Measurements from ENCODE around the gene HGS. TPM values are rescaled to one million over a fixed set of nuclear protein-coding genes. Genes with fewer than 3 reads are reported as not detected.

The HGS gene
- total RNA-seq, 1 donor from 2014 or later: 56.2 TPM

DNA sequence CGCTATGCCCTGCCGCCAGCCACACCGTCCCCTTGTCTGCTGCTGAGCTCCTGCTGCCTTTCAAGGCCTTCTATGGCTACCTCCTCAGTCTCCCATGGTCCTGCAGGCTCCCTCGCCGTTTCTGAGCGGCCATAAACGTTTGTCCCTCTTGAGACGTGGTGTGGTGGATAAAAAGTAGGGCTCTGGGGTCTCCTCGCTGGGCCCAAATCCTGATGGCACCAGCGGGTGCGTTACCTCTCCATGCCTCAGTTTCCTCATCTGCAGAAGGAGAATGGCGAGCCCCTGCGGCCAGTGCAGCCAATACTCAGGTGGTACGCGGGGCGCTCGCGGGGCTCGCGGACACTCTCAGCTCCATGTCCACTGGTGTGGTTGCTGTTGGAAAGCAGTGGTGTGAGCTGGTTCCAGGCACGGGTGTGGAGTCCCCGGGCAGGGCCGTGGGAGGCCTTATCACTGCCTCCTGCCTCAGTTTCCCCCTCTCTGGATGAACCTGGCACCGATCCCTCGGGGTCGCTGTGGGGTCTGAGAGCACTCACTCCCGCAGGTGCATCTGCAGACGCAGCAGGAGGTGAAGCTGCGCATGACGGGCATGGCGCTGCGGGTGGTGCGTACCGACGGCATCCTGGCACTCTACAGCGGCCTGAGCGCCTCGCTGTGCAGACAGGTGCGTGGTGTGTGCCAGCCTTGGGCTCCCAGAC lies 30.7 kb downstream of the HGS start:
- DNase-seq (ENCODE audit: low spot score): no peak
- intact Hi-C loops (cut with DNase I): no loop called here

DNA sequence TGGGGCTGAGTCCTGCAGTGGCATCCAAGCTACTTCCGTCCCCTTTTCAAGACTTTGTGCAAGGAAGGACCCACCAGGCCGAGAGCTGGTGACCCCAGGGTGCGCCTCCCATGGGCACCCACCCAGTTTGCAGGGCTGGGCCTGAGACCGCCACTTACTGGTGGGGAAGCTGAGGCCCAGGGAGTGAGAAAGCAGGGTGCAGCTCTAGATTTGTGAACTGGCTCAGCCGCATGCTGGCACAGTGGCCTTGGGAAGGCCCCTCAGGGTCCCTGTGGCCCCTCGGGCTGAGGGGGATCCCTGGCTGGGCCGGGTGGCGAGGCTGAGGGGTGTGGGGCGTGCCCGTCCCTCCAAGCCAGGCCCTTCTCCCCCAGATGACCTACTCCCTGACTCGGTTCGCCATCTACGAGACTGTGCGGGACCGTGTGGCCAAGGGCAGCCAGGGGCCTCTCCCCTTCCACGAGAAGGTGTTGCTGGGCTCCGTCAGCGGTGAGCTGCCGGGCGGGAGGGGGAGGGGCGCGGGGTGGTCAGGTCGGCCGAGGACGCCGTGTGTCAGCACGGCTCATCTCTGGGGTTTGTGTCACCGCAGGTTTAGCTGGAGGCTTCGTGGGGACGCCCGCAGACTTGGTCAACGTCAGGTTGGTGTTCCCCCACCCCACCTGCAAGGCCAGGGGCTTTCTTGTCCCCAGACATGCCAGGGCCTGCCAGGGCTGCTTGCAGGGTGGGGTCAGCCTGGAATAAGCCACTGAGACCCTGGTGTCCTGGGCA lies 31.5 kb downstream of the HGS start:
- intact Hi-C loops (cut with DNase I): no loop called here
- DNase-seq (ENCODE audit: low spot score): no peak

DNA sequence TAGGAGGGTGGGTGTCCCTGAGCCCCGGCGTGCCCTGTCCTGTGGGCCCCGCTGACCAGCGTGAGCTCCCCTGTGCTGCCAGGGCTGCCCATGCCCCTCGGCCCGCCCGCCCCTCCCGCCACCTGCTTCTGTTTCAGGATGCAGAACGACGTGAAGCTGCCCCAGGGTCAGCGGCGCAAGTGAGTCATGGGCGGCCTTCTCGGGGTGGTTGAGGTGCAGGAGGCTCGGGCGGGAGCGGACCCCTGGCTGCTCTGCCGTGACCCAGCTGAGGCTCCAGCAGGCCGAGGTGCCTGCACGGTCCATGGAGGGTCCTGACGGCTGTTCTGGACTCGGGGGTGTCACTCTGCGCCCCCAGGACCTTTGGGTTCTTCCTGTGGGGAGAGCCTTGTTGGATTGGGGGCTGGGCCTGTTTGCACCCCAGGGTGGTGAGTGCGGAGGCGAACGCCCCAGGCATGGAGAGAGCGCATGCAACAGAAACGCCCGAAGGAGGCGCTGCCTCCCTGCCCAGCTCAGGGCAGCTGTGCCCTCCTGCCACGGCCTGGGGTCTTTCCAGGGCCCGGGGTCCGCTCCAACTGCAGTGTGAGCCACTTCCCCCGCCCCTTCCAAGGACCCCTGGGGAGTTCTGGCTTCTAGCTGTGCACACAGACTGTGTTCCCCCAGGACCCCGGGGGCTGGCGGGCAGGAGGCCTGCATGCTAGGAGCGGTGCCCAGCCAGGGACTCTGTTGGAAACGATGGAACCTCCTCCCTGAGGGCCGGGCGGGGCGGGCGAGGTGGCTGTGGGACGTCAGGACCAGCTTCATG lies 32.3 kb downstream of the HGS start:
- DNase-seq (ENCODE audit: low spot score): no peak
- intact Hi-C loops (cut with DNase I): no loop called here

DNA sequence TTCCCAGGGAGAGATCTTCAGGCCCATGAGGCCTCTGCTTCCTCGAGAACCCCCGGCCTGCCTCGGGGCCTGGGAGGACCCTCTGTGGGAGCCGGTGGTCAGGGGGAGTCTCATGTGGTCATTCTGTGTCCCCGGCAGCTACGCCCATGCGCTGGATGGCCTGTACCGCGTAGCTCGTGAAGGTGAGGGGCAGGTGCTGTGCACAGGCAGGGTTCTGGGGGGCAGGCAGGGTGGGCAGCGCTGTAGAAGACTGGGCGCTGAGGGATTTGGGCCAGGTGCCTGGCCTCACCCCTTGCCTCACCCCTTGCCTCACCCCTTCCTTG lies 32.8 kb downstream of the HGS start:
- intact Hi-C loops (cut with DNase I): no loop called here
- DNase-seq (ENCODE audit: low spot score): no peak

DNA sequence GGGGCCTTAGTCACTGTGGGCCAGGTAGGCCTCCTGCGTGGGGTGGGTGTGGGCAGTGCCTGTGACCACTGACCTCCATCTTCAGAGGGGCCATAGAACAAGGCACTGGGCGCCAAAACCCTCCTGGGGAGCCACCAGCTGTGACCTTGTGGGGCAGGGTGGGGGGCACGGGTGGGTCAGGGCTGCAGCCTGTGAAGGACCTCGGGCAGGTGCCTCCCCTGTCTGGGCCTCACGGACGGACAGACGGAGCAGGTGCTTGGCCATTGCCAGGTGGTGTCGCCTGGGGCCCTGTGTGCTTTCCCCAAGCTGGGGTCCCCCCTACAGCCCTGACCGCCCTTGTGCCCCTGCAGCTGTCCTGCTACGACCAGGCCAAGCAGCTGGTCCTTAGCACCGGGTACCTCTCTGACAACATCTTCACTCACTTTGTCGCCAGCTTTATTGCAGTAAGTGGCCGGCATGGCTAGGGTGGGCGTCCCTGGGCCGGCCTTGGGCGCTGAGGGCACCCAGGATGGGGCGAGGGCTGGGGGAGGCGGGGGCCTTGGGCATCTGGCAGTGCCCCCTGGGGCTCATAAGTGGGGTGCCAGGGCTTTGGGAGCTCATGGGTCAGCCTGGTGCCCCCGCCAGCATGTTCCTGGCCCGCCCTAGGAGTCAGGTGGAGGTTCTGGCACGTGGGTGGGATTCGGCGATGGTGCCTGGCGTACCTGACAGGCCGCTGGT lies 33.4 kb downstream of the HGS start:
- intact Hi-C loops (cut with DNase I): no loop called here
- no peak for DNase-seq (ENCODE audit: low spot score)

DNA sequence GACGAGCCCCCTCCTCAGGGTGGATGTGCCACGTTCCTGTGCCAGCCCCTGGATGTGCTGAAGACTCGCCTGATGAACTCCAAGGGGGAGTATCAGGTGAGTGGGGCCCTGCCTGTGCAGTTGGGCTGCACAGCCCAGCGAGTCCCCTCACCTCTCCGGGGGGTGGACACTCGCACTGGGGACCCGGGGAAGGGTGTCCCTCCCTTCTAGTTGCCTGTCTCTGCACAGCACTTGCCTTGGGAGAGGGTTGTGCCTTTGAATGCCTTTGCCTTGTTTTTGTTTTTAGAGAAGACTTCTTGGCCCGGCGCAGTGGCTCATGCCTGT lies 33.9 kb downstream of the HGS start:
- no peak for DNase-seq (ENCODE audit: low spot score)
- intact Hi-C loops (cut with DNase I): no loop called here

DNA sequence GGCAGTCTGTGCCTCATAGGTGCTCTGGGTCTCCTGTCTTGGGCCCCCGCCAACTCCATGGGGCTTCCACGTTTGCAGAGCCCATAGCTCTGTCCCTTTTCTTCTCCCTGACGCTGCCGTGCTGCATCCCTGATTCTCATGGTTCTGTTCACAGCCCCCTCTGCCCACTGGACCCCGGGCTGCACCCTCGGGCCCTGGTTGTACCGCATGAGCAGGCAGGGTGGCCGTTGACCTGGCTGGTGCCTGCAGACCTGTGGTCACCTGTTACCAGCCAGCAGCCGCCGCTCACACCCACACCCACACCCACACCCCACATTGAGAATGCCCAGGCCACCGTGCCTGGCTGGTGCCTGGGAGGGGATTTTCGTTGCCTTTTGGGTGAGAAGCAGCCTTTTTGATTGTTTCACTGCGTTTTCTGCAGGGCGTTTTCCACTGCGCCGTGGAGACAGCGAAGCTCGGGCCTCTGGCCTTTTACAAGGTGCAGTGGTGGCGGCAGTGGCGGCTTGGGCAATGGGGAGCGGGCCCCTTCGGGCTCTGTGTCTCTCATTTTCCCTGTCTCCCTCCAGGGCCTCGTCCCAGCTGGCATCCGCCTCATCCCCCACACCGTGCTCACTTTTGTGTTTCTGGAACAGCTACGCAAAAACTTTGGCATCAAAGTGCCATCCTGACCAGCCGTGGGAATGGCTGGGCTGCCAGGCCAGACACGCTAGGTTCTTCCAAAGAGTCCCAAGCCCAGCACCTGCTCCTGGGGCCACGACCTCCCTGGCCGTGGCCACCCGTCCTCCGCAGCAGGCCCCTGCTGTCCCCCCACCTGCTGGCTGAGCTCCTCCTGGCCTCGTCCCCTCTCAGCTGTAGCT lies 35.8 kb downstream of the HGS start:
- DNase-seq (ENCODE audit: low spot score): no peak
- intact Hi-C loops (cut with DNase I): no loop called here

DNA sequence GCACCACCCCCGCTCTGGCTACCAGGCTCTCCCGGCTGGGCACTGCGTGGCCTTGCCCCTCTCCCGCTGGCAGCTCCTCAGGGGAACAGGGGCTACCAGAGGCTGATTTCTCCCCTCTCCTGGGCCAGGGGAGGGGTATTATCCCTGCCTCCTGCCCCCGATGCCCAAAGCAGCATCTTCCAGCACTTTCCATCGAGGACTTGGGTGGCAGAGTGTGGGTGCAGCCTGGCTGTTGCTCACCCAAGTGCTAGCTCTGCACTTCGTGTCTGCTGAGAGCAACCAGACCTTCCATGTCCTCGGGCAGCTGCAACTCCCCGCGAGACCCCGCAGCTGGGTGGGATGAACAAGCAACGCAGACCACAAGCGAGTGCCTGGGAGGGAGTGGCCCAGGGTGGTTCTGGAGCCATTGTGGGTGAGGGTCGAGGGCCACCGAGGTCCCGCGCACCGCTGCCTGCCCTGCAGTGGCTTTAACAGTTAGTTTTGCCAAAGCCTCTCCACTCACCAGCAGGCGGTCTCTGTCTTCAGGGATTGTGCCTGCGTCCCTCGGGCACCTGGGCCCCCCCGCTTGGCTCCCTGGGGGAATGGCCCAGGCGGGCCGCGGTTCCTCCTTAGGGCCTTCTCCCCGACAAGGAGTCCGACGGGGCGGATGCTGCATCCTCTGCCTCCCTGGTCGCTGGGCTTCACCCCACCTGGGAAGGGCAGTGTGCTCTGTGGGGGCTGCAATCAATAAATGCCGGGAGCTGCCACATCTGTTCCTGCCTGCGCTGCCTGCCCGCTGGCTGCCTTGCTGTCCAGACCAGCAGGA lies 36.7 kb downstream of the HGS start:
- intact Hi-C loops (cut with DNase I): no loop called here

DNA sequence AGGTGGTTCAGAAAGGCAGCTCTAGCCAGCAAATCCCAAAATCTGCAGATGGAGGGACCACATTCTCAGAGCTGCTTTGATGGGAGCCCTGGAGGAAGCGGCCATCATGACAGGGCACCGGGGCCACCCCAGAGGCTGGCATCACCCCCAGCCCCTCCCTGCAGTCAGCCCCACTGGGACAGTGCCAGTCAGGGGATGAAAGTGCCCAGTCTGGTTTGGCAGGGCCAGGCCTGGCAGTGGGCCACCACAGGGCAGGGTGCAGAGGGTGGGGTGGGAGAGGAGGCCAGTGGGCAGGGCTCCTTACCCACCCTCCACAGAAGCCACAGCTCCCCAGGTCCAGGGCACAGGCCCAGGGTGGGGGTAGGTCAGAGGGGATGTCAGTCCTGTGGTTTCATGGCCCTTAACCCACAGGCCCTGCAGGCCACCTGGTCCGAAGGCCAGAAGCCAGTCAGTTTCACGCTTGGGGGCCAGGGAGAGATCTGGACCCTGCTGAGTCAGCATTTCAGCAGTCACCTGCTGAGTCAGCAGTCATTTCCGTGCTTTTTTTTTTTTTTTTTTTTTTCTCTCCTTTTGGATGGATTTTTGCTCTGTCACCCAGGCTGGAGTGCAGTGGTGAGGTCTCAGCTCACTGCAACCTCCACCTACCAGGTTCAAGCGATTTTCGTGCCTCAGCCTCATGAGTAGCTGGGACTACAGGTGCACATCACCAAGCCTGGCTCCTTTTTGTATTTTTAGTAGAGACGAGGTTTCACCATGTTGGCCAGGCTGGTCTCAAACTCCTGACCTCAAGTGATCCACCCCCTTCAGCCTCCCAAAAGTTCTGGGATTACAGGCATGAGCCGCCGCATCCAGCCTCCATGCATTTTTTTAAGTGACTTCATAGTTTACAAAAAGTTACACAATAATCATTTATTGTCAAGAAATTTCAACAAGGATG lies 38.6 kb downstream of the HGS start:
- DNase-seq (ENCODE audit: low spot score): no peak
- intact Hi-C loops (cut with DNase I): no loop called here

More for the DNA sequence above, 36.7 kb downstream of the HGS start:
- DNase-seq (ENCODE audit: low spot score): no peak

DNA sequence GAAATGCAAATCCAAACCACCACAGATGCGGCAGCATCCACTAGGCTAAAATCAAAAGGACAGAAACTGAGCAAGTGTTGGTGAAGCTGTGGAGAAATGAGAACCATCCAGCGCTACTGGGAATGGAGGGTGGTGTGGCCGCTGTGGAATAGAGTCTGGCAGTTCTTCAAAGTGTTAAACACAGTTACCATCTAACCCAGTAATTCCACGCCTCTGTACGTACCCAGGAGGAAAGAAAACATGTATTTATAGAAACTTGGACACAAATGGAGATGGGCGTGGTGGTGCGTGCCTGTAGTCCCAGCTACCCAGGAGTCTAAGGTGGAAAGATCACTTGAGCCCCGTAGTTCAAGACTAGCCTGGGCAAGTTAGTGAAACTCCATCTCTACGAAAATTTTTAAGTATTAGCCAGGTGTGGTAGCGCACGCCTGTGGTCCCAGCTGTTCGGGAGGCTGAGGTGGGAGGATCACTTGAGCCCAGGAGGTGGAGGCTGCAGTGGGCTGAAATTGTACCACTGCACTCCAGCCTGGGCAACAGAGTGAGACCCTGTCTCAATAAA lies 39.9 kb downstream of the HGS start:
- DNase-seq (ENCODE audit: low spot score): no peak
- intact Hi-C loops (cut with DNase I): no loop called here

DNA sequence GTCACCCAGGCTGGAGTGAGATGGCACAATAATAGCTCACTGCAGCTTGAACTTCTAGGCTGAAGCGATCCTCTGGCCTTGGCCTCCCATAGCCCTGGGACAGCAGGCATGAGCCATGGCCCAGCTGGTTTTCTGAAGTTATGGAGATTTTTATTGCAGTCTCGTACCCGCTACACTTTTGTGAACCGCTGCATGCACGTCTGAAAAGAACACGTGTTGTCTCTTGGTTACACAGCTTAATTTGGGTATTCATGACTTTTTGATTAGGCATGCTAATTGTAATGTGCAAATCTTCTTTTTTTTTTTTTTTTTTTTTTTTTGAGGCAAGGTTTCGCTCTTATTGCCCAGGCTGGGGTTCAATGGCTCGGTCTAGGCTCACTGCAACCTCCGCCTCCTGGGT lies 41.6 kb downstream of the HGS start:
- intact Hi-C loops (cut with DNase I): no loop called here
- DNase-seq (ENCODE audit: low spot score): no peak

DNA sequence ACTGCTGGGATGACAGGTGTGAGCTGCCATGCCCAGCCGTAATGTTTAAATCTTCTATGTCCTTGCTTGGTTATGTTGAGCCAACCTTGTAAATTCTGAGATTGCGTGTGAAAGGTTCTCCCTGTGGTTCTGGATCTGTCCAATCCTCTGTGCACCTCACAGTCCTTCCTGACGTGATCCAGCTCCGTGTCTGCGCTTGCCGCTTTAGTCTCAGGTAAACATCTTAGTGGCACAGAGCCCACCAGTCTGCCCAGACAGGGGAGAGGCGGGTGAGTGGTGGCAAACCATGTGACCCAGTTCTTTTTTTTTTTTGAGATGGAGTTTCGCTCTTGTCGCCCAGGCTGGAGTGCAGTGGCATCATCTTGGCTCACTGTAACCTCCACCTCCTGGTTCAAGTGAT lies 42.2 kb downstream of the HGS start:
- intact Hi-C loops (cut with DNase I): no loop called here
- no peak for DNase-seq (ENCODE audit: low spot score)

DNA sequence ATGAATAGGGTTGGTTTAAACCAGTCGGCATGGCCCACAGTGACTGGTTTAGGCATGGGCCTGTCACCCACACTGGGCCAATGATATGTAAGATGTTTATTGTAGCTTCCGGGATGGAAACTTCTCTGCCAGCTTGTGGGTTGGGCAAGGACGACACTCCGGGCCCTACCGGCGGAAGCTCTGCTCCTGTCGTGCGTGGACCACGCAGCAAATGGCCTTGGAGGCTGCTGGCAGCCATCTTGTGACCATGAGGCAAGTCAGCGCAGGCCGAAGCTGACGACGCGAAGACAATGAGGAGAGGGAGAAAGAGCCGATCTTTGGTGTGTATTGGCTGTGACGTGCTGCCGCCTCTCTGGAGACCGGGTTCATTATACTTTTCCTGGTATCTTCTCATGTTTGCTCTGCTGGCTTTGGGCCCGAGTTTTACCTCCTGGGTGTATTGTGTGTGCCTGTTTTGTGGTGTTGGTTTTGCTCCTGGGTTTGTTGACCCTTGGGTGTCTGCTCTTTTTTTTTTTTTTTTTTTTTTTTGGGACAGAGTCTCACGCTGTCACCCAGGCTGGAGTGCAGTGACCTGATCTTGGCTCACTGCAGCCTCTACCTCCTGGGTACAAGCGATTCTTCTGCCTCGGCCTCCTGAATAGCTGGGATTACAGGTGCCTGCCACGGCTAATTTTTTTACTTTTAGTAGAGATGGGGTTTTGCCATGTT lies 43.7 kb downstream of the HGS start:
- intact Hi-C loops (cut with DNase I): no loop called here
- no peak for DNase-seq (ENCODE audit: low spot score)

DNA sequence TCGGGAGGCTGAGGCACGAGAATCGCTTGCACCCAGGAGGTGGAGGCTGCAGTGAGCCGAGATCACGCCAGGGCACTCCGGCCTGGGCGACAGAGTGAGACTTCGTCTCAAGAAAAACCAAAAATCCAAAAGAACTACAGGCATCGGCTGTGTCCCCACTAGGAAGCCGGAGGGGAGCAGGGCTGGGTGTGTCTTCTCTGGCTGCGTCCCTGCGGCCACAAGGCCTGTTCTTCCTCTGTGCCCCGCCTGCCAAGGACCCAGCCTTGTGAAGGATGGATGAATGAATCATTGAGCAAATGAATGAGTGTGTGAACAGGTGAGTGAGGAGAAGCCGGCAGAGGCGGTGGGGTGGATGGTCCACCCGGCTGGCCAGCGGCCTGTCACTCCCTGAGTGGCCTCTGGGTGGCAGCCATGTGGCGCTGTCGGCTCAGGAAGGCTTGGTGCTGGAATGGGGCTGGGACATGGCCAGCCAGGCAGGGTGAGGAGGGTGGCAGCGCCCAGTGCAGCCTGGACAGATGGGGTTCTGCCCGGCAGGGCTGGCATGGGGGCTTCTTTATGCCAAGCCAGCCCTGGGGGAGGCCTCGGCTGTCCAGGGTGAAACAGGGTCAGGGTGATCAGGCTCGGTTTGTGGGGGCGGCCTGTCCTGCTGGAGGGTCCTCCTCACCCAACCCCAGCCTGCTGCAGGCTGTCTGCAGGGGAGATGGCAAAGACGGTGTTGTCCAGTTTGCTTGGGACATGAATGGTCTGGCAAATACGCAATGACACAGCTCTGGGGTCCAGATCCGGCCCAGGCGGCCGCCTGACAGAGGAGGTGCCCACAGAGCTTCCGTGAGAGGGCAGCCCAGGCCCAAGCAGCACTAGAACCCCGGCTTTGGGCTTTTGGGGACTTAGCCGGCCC lies 49.9 kb downstream of the HGS start:
- DNase-seq (ENCODE audit: low spot score): peak; percentile 89
- intact Hi-C loops (cut with DNase I): no loop called here

DNA sequence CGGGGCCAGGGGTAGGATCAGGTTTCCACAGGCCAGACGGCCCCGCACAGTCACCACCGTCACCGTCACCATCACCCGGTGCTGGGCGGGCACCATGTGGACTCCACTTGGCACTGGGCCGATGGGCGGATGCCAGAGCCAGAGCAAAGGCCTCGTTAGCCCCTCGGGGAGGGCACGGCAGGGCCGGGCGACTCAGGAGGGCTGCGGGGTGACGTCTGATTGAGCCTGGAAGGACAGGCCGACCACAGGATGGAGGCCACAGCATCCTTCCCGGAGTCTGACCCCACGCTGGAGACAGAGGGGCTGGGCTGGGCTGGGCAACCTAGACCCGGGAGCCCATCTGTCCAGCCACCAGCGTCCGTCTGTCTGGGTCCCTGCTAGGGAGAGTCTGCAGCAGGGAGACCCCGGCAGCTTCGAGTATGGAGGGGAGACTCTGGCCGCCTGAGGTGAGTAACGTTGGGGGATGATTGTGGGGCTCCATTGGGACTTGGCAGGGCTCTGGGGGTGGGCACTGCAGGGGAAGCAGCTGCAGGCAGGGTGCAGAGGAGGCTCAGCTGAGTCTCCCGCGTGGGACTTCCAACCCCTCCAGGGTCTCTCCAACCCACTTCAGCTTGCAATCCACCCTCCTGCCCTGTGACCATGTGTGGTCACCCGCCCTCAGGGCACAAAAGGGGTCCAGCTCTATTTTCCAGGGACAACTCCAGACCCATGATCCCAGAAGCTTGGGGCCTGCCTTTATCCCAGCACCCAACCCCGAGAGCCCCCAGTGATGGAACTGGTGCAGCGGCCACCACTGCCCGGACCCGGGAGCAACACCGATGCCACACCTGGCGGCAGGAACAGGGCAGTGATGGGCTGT lies 50.8 kb downstream of the HGS start:
- no peak for DNase-seq (ENCODE audit: low spot score)
- intact Hi-C loops (cut with DNase I): no loop called here

Data from cardiac septum (tissue), 1 donor.